SK-N-SH (cell line): ENCODE results near the gene ARID1A. TPM values are rescaled to one million over a fixed set of nuclear protein-coding genes. Genes with fewer than 3 reads are reported as not detected.

Experiments
- CTCF ChIA-PET: fragments of 300-600, 350-600 bp; formaldehyde crosslinking; extraction: SDS; loops from one replicate; lab custom pipeline; 2021; lab: Yijun Ruan, JAX
- POLR2A ChIA-PET: fragments of 350-600 bp; sonication (Branson Sonifier 250); formaldehyde crosslinking; extraction: SDS; loops from one replicate; lab custom pipeline; 2020; ENCODE audit warnings: antibody characterized with exemption, inconsistent platforms; lab: Yijun Ruan, JAX
- DNase-seq: peaks from one replicate; pipeline ENCODE4 v3.0.0; 2012
- H2AFZ ChIP-seq: fragments of 200-600 bp; sonication (generic); 2 replicates; pipeline ENCODE4 v1.8.1; 2016; ENCODE audit warnings: antibody characterized with exemption, mild to moderate bottlenecking, low read depth
- H3F3A ChIP-seq: fragments of 200-600 bp; sonication (generic); replicated peaks from 2 replicates; pipeline ENCODE3; 2016; ENCODE audit warnings: antibody characterized with exemption, mild to moderate bottlenecking; ENCODE audit not compliant: insufficient read depth
- H3K27ac ChIP-seq, 2 experiments: fragments of 200-500 bp in 1 of 2; fragments of 200-600 bp in 1 of 2; sonication (Bioruptor generic) in 1 of 2; sonication (generic), shearing (Covaris generic) in 1 of 2; 2 replicates each; pipeline versions ENCODE4 v1.5.1 to v1.6.1; 2014 to 2016; ENCODE audit warnings: low read depth in 2 of 2, inconsistent platforms in 1 of 2, low read length in 1 of 2, mild to moderate bottlenecking in 1 of 2, mixed read lengths in 1 of 2
- H3K27me3 ChIP-seq: fragments of 200-600 bp; sonication (generic), shearing (Covaris generic); 2 replicates; pipeline ENCODE4 v1.6.1; 2016; ENCODE audit warnings: mixed run types; ENCODE audit not compliant: insufficient read depth
- H3K36me3 ChIP-seq, 2 experiments: fragments of 200-500 bp in 1 of 2; fragments of 200-600 bp in 1 of 2; sonication (Bioruptor generic) in 1 of 2; sonication (generic) in 1 of 2; replicated peaks in 1 of 2; 2 replicates each; pipeline versions ENCODE3 to v1.5.1; 2014 to 2016; ENCODE audit warnings: low read length in 1 of 2, mild to moderate bottlenecking in 1 of 2; ENCODE audit not compliant: insufficient read depth in 2 of 2, control insufficient read depth in 1 of 2
- H3K4me1 ChIP-seq, 2 experiments: fragments of 200-500 bp in 1 of 2; fragments of 200-600 bp in 1 of 2; sonication (Bioruptor generic) in 1 of 2; sonication (generic), shearing (Covaris generic) in 1 of 2; 2 replicates each; pipeline versions ENCODE4 v1.5.1 to v1.6.1; 2014 to 2016; ENCODE audit warnings: low read depth in 1 of 2, low read length in 1 of 2, mixed run types in 1 of 2; ENCODE audit not compliant: insufficient read depth in 2 of 2, control insufficient read depth in 1 of 2
- H3K4me2 ChIP-seq: fragments of 200-600 bp; sonication (generic), shearing (Covaris generic); 2 replicates; pipeline ENCODE4 v1.6.1; 2017; ENCODE audit warnings: mixed run types
- H3K4me3 ChIP-seq, 2 experiments: fragments of 200-500 bp in 1 of 2; fragments of 200-600 bp in 1 of 2; sonication (Bioruptor generic) in 1 of 2; sonication (generic), shearing (Covaris generic) in 1 of 2; 2 replicates each; pipeline versions ENCODE4 v1.5.1 to v1.8.1; 2014 to 2016; ENCODE audit warnings: low read depth in 2 of 2, inconsistent platforms in 1 of 2, low read length in 1 of 2, mild to moderate bottlenecking in 1 of 2, mixed read lengths in 1 of 2, moderate library complexity in 1 of 2
- H3K79me2 ChIP-seq: fragments of 200-600 bp; sonication (generic); 2 replicates; pipeline ENCODE4 v1.8.1; 2017; ENCODE audit warnings: mild to moderate bottlenecking; ENCODE audit not compliant: insufficient read depth
- H3K9ac ChIP-seq: fragments of 200-600 bp; sonication (generic); 2 replicates; pipeline ENCODE4 v1.6.1; 2017; ENCODE audit warnings: mixed run types
- H3K9me2 ChIP-seq: fragments of 200-600 bp; sonication (generic); 2 replicates; pipeline ENCODE4 v1.6.1; 2017; ENCODE audit warnings: mixed run types
- H3K9me3 ChIP-seq: fragments of 200-600 bp; sonication (generic); 2 replicates; pipeline ENCODE4 v1.6.1; 2017; ENCODE audit warnings: mixed run types, mild to moderate bottlenecking, moderate library complexity
- H4K20me1 ChIP-seq: fragments of 200-600 bp; sonication (generic); 2 replicates; pipeline ENCODE4 v1.6.1; 2017; ENCODE audit warnings: mild to moderate bottlenecking, mixed run types; ENCODE audit not compliant: insufficient read depth
- CHD2 ChIP-seq: fragments of 150-350 bp; IDR thresholded peaks from 2 replicates; pipeline ENCODE4 v1.6.1; 2018; ENCODE audit warnings: low read length; ENCODE audit not compliant: partially characterized antibody
- FOSL2 ChIP-seq: IDR thresholded peaks from 2 replicates; pipeline ENCODE4 v1.4.0; 2012; ENCODE audit warnings: low read depth, mild to moderate bottlenecking, moderate library complexity, borderline replicate concordance
- GABPA ChIP-seq: IDR thresholded peaks from 2 replicates; pipeline ENCODE4 v1.4.0; 2012; ENCODE audit warnings: low read depth, mild to moderate bottlenecking
- JUND ChIP-seq: IDR thresholded peaks from 2 replicates; pipeline ENCODE4 v1.4.0; 2012
- MXI1 ChIP-seq: IDR thresholded peaks from 2 replicates; pipeline ENCODE4 v1.6.1; 2012; ENCODE audit warnings: mild to moderate bottlenecking, low read depth, low read length, improper control_type of control experiment
- NFIC ChIP-seq: IDR thresholded peaks from 2 replicates; pipeline ENCODE4 v1.4.0; 2012; ENCODE audit warnings: borderline replicate concordance
- NRF1 ChIP-seq: IDR thresholded peaks from 2 replicates; pipeline ENCODE4 v1.6.1; 2012; ENCODE audit warnings: low read depth, mild to moderate bottlenecking, low read length
- POLR2AphosphoS5 ChIP-seq: IDR thresholded peaks from 2 replicates; pipeline ENCODE4 v1.6.1; 2012; ENCODE audit warnings: low read depth, low read length
- RAD21 ChIP-seq: IDR thresholded peaks from 2 replicates; pipeline ENCODE4 v1.6.1; 2012; ENCODE audit warnings: mild to moderate bottlenecking, low read length
- RCOR1 ChIP-seq: fragments of 150-350 bp; IDR thresholded peaks from 2 replicates; pipeline ENCODE4 v1.6.1; 2017; ENCODE audit warnings: antibody characterized with exemption, low read length
- RFX5 ChIP-seq: IDR thresholded peaks from 2 replicates; pipeline ENCODE4 v1.6.1; 2012; ENCODE audit warnings: mild to moderate bottlenecking, improper control_type of control experiment, low read length
- SIN3A ChIP-seq: IDR thresholded peaks from 2 replicates; pipeline ENCODE4 v1.6.1; 2012; ENCODE audit warnings: low read depth, mild to moderate bottlenecking, low read length, moderate library complexity, borderline replicate concordance
- SMC3 ChIP-seq: IDR thresholded peaks from 2 replicates; pipeline ENCODE4 v1.6.1; 2012; ENCODE audit warnings: low read depth, low read length, improper control_type of control experiment
- TAF1 ChIP-seq: IDR thresholded peaks from 2 replicates; pipeline ENCODE4 v1.6.1; 2012; ENCODE audit warnings: low read depth, mild to moderate bottlenecking, low read length, moderate library complexity, borderline replicate concordance
- TCF12 ChIP-seq: IDR thresholded peaks from 2 replicates; pipeline ENCODE4 v1.4.0; 2012
- TEAD4 ChIP-seq: IDR thresholded peaks from 2 replicates; pipeline ENCODE4 v1.4.0; 2012; ENCODE audit warnings: mild to moderate bottlenecking, borderline replicate concordance; ENCODE audit not compliant: insufficient read depth
- YY1 ChIP-seq: IDR thresholded peaks from 2 replicates; pipeline ENCODE4 v1.4.0; 2012; ENCODE audit warnings: low read depth, mild to moderate bottlenecking
- WGBS: methylation state at CpG from one replicate; pipeline ENCODE4 v1.1.6; 2017; ENCODE audit warnings: low lambda C conversion rate; 5-methylcytosine and 5-hydroxymethylcytosine counted together
- polyA plus RNA-seq, 3 experiments: library from polyadenylated mRNA; depleted of rRNA; stranded (reverse); fragments of >200 nt; gene quantifications; 2 replicates each; pipeline ENCODE4 v1.2.3, GENCODE V29; 2012
- TF ChIP-seq, protein P1 (sequence below): fragments of 200-600 bp; sonication (generic); IDR thresholded peaks from 2 replicates; pipeline ENCODE4 v1.6.1; 2017; ENCODE audit warnings: antibody characterized with exemption, mild to moderate bottlenecking, moderate library complexity
- TF ChIP-seq, protein P2 (sequence below): fragments of 150-350 bp; IDR thresholded peaks from 2 replicates; pipeline ENCODE4 v1.6.1; 2017; ENCODE audit warnings: antibody characterized with exemption, low read length, low read depth, borderline replicate concordance
- TF ChIP-seq, protein P3 (sequence below): fragments of 150-350 bp; IDR thresholded peaks from 2 replicates; pipeline ENCODE4 v1.6.1; 2016; ENCODE audit warnings: mild to moderate bottlenecking, low read depth, low read length
- TF ChIP-seq, protein P4 (sequence below): IDR thresholded peaks from 2 replicates; pipeline ENCODE4 v1.4.0; 2012; ENCODE audit warnings: low read depth

Gene ARID1A
- polyA plus RNA-seq, 1 of the 3 experiments (the other 2 are of a cell fraction) = 26.5 TPM

DNA sequence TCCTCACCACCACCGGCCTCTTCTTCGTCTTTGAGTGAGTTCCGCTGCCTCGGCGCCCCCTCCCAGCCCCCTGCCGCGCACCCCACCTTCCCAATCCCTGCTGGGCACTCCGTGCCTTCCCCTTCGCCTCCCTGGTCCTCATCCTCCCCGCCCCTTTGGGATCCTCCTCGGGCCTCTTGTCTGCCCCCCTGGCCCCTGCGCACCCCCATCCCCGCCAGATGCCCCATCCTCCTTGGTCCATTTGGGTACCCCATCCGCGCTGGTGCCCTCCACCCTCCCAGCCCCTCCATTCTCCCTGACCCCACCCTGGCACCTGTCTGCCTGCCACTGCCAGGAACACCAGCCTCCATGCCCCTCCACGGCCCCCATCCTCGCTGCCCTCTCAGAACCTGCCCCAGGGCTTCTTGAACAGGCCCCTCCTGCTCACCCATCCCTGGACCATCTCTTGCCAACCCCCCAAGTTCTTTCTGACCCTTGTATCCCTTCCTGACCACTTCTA is 131.3 kb downstream of the ARID1A start (continued):
- TF ChIP-seq TAF1 = no peak
- TF ChIP-seq CHD2 = no peak
- TF ChIP-seq, all 33 proteins: peak for 0

DNA sequence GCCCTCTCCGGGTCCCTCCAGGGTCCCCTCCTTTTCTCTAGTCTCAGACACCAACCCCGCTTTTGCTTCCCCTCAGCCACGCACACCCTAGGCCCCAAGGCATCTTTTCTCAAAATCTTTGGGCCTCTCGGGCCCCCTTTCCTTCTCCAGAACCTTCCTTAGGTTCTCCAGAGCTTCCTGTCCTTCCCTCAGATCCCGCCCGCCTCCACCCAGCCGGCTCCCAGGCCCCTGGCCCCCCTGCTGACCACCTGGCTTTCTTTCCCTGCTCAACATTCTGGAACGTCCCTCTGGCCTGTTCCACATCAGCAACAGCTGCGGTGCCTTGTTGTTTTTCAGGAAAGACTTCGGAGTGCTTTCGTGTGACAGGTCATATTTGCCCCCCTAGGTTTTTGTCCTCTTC is 131.8 kb downstream of the ARID1A start:
- H3K27ac ChIP-seq = no peak overlapping the region
- TF ChIP-seq RCOR1 (no peak), POLR2AphosphoS5 (no peak), NRF1 (no peak), TCF12 (no peak), FOSL2 (no peak), JUND (no peak), GABPA (no peak), RAD21 (no peak), TEAD4 (no peak), NFIC (no peak), RFX5 (no peak), MXI1 (no peak), SIN3A (no peak), YY1 (no peak), CHD2 (no peak), SMC3 (no peak)
- TF ChIP-seq, protein P1, sequence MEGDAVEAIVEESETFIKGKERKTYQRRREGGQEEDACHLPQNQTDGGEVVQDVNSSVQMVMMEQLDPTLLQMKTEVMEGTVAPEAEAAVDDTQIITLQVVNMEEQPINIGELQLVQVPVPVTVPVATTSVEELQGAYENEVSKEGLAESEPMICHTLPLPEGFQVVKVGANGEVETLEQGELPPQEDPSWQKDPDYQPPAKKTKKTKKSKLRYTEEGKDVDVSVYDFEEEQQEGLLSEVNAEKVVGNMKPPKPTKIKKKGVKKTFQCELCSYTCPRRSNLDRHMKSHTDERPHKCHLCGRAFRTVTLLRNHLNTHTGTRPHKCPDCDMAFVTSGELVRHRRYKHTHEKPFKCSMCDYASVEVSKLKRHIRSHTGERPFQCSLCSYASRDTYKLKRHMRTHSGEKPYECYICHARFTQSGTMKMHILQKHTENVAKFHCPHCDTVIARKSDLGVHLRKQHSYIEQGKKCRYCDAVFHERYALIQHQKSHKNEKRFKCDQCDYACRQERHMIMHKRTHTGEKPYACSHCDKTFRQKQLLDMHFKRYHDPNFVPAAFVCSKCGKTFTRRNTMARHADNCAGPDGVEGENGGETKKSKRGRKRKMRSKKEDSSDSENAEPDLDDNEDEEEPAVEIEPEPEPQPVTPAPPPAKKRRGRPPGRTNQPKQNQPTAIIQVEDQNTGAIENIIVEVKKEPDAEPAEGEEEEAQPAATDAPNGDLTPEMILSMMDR = no peak
- TF ChIP-seq, protein P2, sequence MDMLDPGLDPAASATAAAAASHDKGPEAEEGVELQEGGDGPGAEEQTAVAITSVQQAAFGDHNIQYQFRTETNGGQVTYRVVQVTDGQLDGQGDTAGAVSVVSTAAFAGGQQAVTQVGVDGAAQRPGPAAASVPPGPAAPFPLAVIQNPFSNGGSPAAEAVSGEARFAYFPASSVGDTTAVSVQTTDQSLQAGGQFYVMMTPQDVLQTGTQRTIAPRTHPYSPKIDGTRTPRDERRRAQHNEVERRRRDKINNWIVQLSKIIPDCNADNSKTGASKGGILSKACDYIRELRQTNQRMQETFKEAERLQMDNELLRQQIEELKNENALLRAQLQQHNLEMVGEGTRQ = no peak
- TF ChIP-seq, protein P3, sequence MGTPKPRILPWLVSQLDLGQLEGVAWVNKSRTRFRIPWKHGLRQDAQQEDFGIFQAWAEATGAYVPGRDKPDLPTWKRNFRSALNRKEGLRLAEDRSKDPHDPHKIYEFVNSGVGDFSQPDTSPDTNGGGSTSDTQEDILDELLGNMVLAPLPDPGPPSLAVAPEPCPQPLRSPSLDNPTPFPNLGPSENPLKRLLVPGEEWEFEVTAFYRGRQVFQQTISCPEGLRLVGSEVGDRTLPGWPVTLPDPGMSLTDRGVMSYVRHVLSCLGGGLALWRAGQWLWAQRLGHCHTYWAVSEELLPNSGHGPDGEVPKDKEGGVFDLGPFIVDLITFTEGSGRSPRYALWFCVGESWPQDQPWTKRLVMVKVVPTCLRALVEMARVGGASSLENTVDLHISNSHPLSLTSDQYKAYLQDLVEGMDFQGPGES = no peak
- TF ChIP-seq, protein P4, sequence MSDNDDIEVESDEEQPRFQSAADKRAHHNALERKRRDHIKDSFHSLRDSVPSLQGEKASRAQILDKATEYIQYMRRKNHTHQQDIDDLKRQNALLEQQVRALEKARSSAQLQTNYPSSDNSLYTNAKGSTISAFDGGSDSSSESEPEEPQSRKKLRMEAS = no peak
- CTCF ChIA-PET = interaction anchor here (0.8 to 2.2 kb wide), 3 partner anchors 18 to 226 kb away, joined by 3 to 7 read pairs (median 5); no protein-coding TSS in a partner anchor

More for the DNA sequence above, 131.8 kb downstream of the ARID1A start:
- Histone ChIP-seq H3K9ac (peak overlapping the region; percentile 68), H3K4me2 (peak overlapping the region; percentile 95), H3F3A (no peaks in the 10 kb centered on the region), H3K4me3 (peak overlapping the region; percentile 60 to 69), H3K79me2 (peaks cover 42% of the 10 kb centered on the region), H3K9me3 (no peaks in the 10 kb centered on the region), H4K20me1 (no peaks in the 10 kb centered on the region), H3K27me3 (no peaks in the 10 kb centered on the region), H3K4me1 (peaks cover 6 to 21% of the 10 kb centered on the region in 2 experiments; a peak in 2 of 4 replicates), H2AFZ (no peak overlapping the region), H3K36me3 (peaks cover 3% of the 10 kb centered on the region in 2 experiments), H3K9me2 (no peaks in the 10 kb centered on the region)
- POLR2A ChIA-PET = interaction anchor here (0.8 kb wide), 1 partner anchor 37 kb away, joined by 4 read pairs; no protein-coding TSS in a partner anchor
- 62% methylated on average over 11 of the region's 11 CpGs for WGBS
- peak; percentile 45 for DNase-seq
